Loucy (cell line): ENCODE results near the gene CAMK2D.

ENCODE experiments used
- EZH2phosphoT487 ChIP-seq: fragments of 200-600 bp; IDR thresholded peaks from 2 replicates; pipeline ENCODE4 v1.6.1; 2018; ENCODE audit warnings: antibody characterized with exemption, mild to moderate bottlenecking, moderate library complexity, borderline replicate concordance
- TF ChIP-seq, protein P1 (sequence below): fragments of 200-600 bp; sonication (generic); conservative IDR thresholded peaks from 2 replicates; pipeline ENCODE4 v1.5.1; 2014; ENCODE audit warnings: mild to moderate bottlenecking, antibody characterized with exemption, low read length

DNA sequence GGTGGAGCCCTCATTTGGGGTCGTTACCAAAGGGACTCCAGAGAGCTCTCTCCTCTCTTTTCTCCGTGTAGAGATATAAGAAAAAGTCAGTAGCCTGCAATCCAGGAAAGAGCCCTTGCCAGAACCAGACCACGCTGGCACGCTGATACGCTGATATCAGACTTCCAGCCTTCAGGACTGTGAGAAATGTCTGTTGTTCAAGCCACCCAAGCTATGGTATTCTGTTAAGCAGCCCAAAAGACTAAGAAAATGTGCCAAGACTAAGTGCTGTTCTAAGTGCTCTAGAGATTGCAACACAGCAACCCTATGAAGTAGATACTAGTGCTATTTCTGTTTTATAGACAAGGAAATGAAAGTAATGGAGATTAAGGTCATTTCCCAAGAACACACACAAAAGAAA lies 205.7 kb downstream of the CAMK2D start:
- TF ChIP-seq, protein P1, sequence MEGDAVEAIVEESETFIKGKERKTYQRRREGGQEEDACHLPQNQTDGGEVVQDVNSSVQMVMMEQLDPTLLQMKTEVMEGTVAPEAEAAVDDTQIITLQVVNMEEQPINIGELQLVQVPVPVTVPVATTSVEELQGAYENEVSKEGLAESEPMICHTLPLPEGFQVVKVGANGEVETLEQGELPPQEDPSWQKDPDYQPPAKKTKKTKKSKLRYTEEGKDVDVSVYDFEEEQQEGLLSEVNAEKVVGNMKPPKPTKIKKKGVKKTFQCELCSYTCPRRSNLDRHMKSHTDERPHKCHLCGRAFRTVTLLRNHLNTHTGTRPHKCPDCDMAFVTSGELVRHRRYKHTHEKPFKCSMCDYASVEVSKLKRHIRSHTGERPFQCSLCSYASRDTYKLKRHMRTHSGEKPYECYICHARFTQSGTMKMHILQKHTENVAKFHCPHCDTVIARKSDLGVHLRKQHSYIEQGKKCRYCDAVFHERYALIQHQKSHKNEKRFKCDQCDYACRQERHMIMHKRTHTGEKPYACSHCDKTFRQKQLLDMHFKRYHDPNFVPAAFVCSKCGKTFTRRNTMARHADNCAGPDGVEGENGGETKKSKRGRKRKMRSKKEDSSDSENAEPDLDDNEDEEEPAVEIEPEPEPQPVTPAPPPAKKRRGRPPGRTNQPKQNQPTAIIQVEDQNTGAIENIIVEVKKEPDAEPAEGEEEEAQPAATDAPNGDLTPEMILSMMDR: no peak
- TF ChIP-seq EZH2phosphoT487: no peak
